ENCODE data around the gene RCOR2. TPM values are rescaled to one million over a fixed set of nuclear protein-coding genes. Genes with fewer than 3 reads are reported as not detected.
"Not testable (repeated sequence)": the region's sequence is repeated elsewhere in the genome, so short reads cannot be mapped to it uniquely, and the experiment has no call there.

RCOR2 gene
- total RNA-seq, 2 donors from 2014 or later: 2.1 to 2.5 TPM

- DNase-seq (no peak), ATAC-seq (no peak)
These were observed 49.5 kb downstream of the RCOR2 start for GRCh38 chr11:63867511-63867910.

GRCh38 chr11:63866211-63866610 is 50.8 kb downstream of the RCOR2 start:
- intact Hi-C loops (cut with DNase I, micrococcal nuclease): no loop called here
- ATAC-seq: peak; percentile 40
- DNase-seq: peak; percentile 80 to 85

More at GRCh38 chr11:63867511-63867910, 49.5 kb downstream of the RCOR2 start:
- intact Hi-C loops (cut with DNase I, micrococcal nuclease): no loop called here

- intact Hi-C loops (cut with DNase I, micrococcal nuclease); DNase-seq; ATAC-seq: not testable (repeated sequence)
These were observed 53.3 kb downstream of the RCOR2 start for GRCh38 chr11:63863620-63864019.

GRCh38 chr11:63862923-63863322 is 54.0 kb downstream of the RCOR2 start:
- DNase-seq (peak; percentile 60 to 72), ATAC-seq (peak; percentile 87)
- intact Hi-C loops (cut with DNase I, micrococcal nuclease): no loop called here

Other genes with a start within 250 kb of the RCOR2 start
- gene ATL3, start 245.8 kb downstream of the RCOR2 start, total RNA-seq: 10 to 100 TPM; 54.5 to 56.6 TPM
- gene RTN3, start 235.7 kb downstream of the RCOR2 start, total RNA-seq: 100 to 1,000 TPM; 121 to 124 TPM
- 1 to 10 TPM; 4.5 to 7.5 TPM for gene ZFTA, start 148.4 kb downstream of the RCOR2 start, total RNA-seq
- 1 to 10 TPM; 6.4 to 7.1 TPM for gene SPINDOC, start 103.7 kb downstream of the RCOR2 start, total RNA-seq
- gene MARK2, start 78.1 kb downstream of the RCOR2 start, total RNA-seq: 100 to 1,000 TPM in 1 of 2 donors, 10 to 100 TPM in 1; 91.8 to 100 TPM
- gene NAA40, start 21.8 kb upstream of the RCOR2 start, total RNA-seq: 10 to 100 TPM; 24.6 to 34.2 TPM
- 100 to 1,000 TPM; 663 to 843 TPM for gene COX8A, start 57.5 kb upstream of the RCOR2 start, total RNA-seq
- gene OTUB1, start 69.3 kb upstream of the RCOR2 start, total RNA-seq: 10 to 100 TPM; 67.7 to 79.7 TPM
- gene FLRT1, start 118.8 kb upstream of the RCOR2 start, total RNA-seq: 1 to 10 TPM in 1 of 2 donors, not detected in 1; 1.2 TPM
- gene MACROD1, start 248.9 kb upstream of the RCOR2 start, total RNA-seq: 10 to 100 TPM; 31.6 to 47.0 TPM

All from left colon (tissue), 2 donors.